Spleen (tissue), 11 donors: ENCODE results near the gene WAPL. TPM values are rescaled to one million over a fixed set of nuclear protein-coding genes. Genes with fewer than 3 reads are reported as not detected.
"Not testable (repeated sequence)": the region's sequence is repeated elsewhere in the genome, so short reads cannot be mapped to it uniquely, and the experiment has no call there.

ENCODE experiments used
- DNase-seq: peaks from one replicate; pipeline ENCODE4 v3.0.0-alpha.2; 2020
- H3K27ac ChIP-seq, 8 donors: fragments of 200-600 bp; sonication (generic) in 7 of 8; 1 replicate in 4 of 8; 2 replicates in 4 of 8; pipeline versions ENCODE4 v1.5.0 to v1.8.0; 2016 to 2021; ENCODE audit warnings: inconsistent platforms in 4 of 8, mild to moderate bottlenecking in 4 of 8, moderate library complexity in 1 of 8
- H3K27me3 ChIP-seq, 7 donors: fragments of 200-600 bp; sonication (generic) in 6 of 7; replicated peaks in 1 of 7; 1 replicate in 4 of 7; 2 replicates in 3 of 7; pipeline versions ENCODE4 v1.5.0 to v1.8.0; 2016 to 2021; ENCODE audit warnings: inconsistent platforms in 3 of 7, mild to moderate bottlenecking in 1 of 7
- H3K36me3 ChIP-seq, 6 donors: fragments of 200-600 bp; sonication (generic) in 5 of 6; 1 replicate in 4 of 6; 2 replicates in 2 of 6; pipeline versions ENCODE4 v1.5.0 to v1.8.0; 2016 to 2021; ENCODE audit warnings: inconsistent platforms in 2 of 6
- H3K4me1 ChIP-seq, 6 donors: fragments of 200-600 bp; sonication (generic) in 5 of 6; 1 replicate in 3 of 6; 2 replicates in 3 of 6; pipeline versions ENCODE4 v1.5.0 to v1.8.0; 2016 to 2021; ENCODE audit warnings: inconsistent platforms in 3 of 6
- H3K4me3 ChIP-seq, 8 donors: fragments of 200-600 bp; sonication (generic) in 7 of 8; 1 replicate in 4 of 8; 2 replicates in 4 of 8; pipeline versions ENCODE4 v1.5.0 to v1.8.0; 2016 to 2021; ENCODE audit warnings: inconsistent platforms in 4 of 8, mild to moderate bottlenecking in 4 of 8, moderate library complexity in 2 of 8
- H3K9me3 ChIP-seq, 8 donors: fragments of 200-600 bp; sonication (generic) in 7 of 8; 1 replicate in 4 of 8; 2 replicates in 4 of 8; pipeline versions ENCODE4 v1.5.0 to v1.8.0; 2016 to 2021; ENCODE audit warnings: inconsistent platforms in 4 of 8
- POLR2A ChIP-seq, 3 donors: fragments of 450-650 bp; IDR thresholded peaks; one replicate each; pipeline ENCODE4 v1.5.1; 2017; ENCODE audit warnings: antibody characterized with exemption in 3 of 3, mild to moderate bottlenecking in 1 of 3
- POLR2AphosphoS5 ChIP-seq, 3 donors: sonication (generic); formaldehyde crosslinking; IDR thresholded peaks; one replicate each; pipeline ENCODE4 v1.5.1; 2017; ENCODE audit warnings: antibody characterized with exemption in 3 of 3
- WGBS, 5 donors: extraction: QIAGEN DNeasy Blood & Tissue Kit in 3 of 5; methylation state at CpG; one replicate each; pipeline versions ENCODE4 v1.1.5 to v1.1.7; 2013 to 2018; 5-methylcytosine and 5-hydroxymethylcytosine counted together
- intact Hi-C: fragments of 100-400 bp; cut with DNase I; formaldehyde crosslinking; loops from one replicate; pipeline ENCODE4 v1.15.0; 2023; ENCODE audit warnings: low total_unique reads
- polyA plus RNA-seq, 3 donors: library from polyadenylated mRNA; stranded (reverse); fragments of 200-250 nt; gene quantifications; one replicate each; pipeline ENCODE4 v1.2.1, GENCODE V29; 2013
- total RNA-seq, 7 donors: library from RNA; depleted of rRNA in 3 of 7; stranded (reverse); fragments of >200 nt in 3 of 7; fragmentation: NEBNext Ultra II Directional in 4 of 7; extraction: Animal tissue kit (Norgen Biotek cat#: 25700) in 4 of 7; gene quantifications; one replicate each; pipeline versions ENCODE4 v1.1.0 to v1.2.1, GENCODE V29; 2016 to 2021
- TF ChIP-seq, protein P1 (sequence below), 11 experiments: fragments of 200-600 bp in 7 of 11; fragments of 450-650 bp in 4 of 11; sonication (generic) in 4 of 11; IDR thresholded peaks in 8 of 11; conservative IDR thresholded peaks in 3 of 11; 1 replicate in 7 of 11; 2 replicates in 4 of 11; pipeline versions ENCODE4 v1.4.0 to v1.8.0; 2016 to 2021; ENCODE audit warnings: antibody characterized with exemption in 11 of 11, inconsistent platforms in 4 of 11, mild to moderate bottlenecking in 1 of 11
- donor health status: healthy with polysubstance abuse.
- donor health status: DM: no; HTN: no; CAD: no; lungs with moderate emphysema.
- donor health status: DM: no; HTN: no; CAD: no.
- donor health status: Bipolar disorder and iron deficiency.
- donor health status: healthy.
- donor health status: DM: no; HTN: no; CAD: no.
- donor health status: DM: yes; HTN: yes; CAD: no.

Gene WAPL
- total and polyA plus RNA-seq, 10 donors, result 13.6 to 59.1 (median 43.0) TPM

DNA sequence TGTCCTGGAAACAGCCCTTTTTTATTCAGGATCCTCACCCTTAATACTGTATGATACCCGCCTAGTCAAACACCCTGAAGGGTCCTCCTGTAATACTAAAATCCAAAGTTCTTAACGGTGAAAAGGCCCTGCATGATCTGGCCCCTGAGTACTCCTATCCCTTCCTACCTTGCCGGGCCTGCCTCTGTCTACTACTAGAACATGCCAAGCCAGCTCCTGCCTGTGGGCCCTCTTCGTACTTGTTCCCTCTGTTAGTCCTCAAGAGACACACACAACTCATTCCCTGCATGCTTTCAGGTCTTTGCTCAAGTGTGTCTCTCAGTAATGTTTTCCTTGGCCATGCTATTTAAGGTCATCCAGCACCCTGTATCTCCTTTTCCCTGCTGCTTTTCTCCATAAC, 5.0 kb upstream of the WAPL start:
- intact Hi-C loops, result no loop called here

DNA sequence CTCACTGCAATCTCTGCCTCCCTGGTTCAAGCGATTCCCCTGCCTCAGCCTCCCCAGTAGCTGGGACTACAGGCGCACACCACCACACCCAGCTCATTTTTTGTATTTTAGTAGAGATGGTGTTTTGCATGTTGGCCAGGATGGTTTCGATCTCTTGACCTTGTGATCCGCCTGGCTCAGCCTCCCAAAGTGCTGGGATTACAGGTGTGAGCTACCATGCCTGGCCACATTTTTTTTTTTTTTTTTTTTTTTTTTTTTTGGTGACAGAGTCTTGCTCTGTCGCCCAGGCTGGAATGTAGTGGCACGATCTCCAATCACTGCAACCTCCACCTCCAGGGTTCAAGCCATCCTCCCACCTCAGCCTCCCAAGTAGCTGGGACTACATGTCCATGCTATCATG, 4.1 kb upstream of the WAPL start:
- H3K27me3 ChIP-seq, H3K27ac ChIP-seq, DNase-seq, H3K36me3 ChIP-seq, H3K4me3 ChIP-seq, intact Hi-C loops, H3K9me3 ChIP-seq: not testable (repeated sequence)
- WGBS, 5 donors, result 94 to 100% (median 98%) methylated on average over 6 of the region's 6 CpGs
- H3K4me1 ChIP-seq, result peaks cover 9 to 24% (median 18%) of the 10 kb centered on the region in 6 donors

More for the DNA sequence above, 5.0 kb upstream of the WAPL start:
- no peak for TF ChIP-seq POLR2AphosphoS5 (IDR thresholded peaks at IDR 0.05)
- no peak for TF ChIP-seq POLR2A (IDR thresholded peaks at IDR 0.05)
- TF ChIP-seq, protein P1, sequence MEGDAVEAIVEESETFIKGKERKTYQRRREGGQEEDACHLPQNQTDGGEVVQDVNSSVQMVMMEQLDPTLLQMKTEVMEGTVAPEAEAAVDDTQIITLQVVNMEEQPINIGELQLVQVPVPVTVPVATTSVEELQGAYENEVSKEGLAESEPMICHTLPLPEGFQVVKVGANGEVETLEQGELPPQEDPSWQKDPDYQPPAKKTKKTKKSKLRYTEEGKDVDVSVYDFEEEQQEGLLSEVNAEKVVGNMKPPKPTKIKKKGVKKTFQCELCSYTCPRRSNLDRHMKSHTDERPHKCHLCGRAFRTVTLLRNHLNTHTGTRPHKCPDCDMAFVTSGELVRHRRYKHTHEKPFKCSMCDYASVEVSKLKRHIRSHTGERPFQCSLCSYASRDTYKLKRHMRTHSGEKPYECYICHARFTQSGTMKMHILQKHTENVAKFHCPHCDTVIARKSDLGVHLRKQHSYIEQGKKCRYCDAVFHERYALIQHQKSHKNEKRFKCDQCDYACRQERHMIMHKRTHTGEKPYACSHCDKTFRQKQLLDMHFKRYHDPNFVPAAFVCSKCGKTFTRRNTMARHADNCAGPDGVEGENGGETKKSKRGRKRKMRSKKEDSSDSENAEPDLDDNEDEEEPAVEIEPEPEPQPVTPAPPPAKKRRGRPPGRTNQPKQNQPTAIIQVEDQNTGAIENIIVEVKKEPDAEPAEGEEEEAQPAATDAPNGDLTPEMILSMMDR (IDR thresholded peaks at IDR 0.05 in 8 of 11, conservative IDR thresholded peaks at IDR 0.05 in 3 of 11), result no peak
- 91 to 96% (median 94%) methylated on average over 4 of the region's 4 CpGs for WGBS, 5 donors
- H3K4me3 ChIP-seq, result no peak overlapping the region
- no peaks in the 10 kb centered on the region for H3K9me3 ChIP-seq
- no peak overlapping the region for H3K27ac ChIP-seq
- no peaks in the 10 kb centered on the region for H3K27me3 ChIP-seq
- H3K36me3 ChIP-seq, result no peaks in the 10 kb centered on the region
- H3K4me1 ChIP-seq, result peaks cover 9 to 21% (median 18%) of the 10 kb centered on the region in 6 donors
- no peak for DNase-seq

DNA sequence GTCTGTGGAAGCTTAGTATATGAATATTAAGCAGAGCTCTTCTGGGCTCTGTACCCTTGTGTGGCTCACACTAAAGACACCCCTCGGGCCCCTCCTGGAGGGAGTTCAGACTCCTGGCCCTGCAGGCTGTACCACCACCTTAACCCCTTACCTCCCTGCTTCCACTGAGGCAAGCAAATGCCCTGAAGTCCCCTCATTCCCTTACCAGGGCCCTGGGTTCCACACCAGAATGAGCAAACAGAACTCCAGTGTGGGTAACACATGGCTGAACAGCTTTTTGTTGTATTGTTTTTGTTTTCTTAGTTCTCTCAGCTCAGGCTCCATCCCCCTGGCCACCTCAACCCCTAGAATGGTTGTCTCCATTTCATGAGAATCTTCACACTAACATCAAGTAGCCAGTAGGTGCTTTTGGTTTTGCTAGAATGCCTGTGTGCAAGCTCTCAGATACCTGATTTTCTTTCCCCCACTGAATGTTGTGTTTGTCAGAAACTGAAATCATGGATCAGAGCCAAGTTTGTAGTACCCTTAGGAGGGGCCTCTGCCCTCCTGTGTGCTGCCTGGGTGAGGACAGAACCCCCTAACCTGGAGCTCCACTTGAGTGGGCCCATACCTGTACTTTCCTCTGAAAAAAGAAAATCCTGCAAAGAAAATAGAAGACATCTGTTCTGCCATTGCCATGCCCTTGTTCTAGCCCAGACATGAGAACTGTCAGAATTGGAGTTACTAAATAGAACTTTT, 2.8 kb upstream of the WAPL start:
- intact Hi-C loops, result no loop called here
- DNase-seq, result no peak
- Histone ChIP-seq H3K27ac (no peak overlapping the region), H3K36me3 (no peaks in the 10 kb centered on the region), H3K4me1 (peaks cover 19 to 37% (median 30%) of the 10 kb centered on the region in 6 donors), H3K9me3 (no peaks in the 10 kb centered on the region), H3K4me3 (no peak overlapping the region), H3K27me3 (no peaks in the 10 kb centered on the region)
- WGBS, 5 donors, result 45 to 88% (median 63%) methylated on average over 1 of the region's 1 CpG
- TF ChIP-seq POLR2AphosphoS5 (IDR thresholded peaks at IDR 0.05), result no peak
- no peak for TF ChIP-seq POLR2A (IDR thresholded peaks at IDR 0.05)
- TF ChIP-seq, protein P1 (IDR thresholded peaks at IDR 0.05 in 8 of 11, conservative IDR thresholded peaks at IDR 0.05 in 3 of 11), result no peak

DNA sequence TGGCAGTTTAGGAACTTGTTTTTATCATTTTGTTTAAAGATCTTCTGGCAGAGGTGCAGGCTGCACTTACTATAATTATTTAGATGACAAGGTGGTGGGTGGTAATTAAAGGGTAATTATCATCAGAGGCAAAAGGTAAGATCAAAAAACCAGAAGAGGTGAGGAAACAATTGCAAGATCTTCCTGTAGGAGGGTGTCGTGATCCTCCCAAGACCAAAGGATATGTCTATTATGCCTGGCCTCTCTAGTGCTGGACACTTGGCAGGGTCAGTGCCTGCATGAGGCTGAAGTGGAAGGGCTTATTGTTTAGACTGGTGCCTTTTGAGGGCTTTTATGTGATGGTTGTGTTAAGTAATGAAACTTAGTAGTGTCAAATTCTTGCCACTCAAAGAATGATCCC, 1.8 kb upstream of the WAPL start:
- TF ChIP-seq, protein P1 (IDR thresholded peaks at IDR 0.05 in 8 of 11, conservative IDR thresholded peaks at IDR 0.05 in 3 of 11), result no peak
- no peak for TF ChIP-seq POLR2AphosphoS5 (IDR thresholded peaks at IDR 0.05)
- TF ChIP-seq POLR2A (IDR thresholded peaks at IDR 0.05), result no peak
- 35 to 54% (median 47%) methylated on average over 1 of the region's 1 CpG for WGBS, 5 donors
- no peaks in the 10 kb centered on the region for H3K27me3 ChIP-seq
- H3K27ac ChIP-seq, result no peak overlapping the region
- intact Hi-C loops, result no loop called here
- no peaks in the 10 kb centered on the region for H3K9me3 ChIP-seq
- no peak for DNase-seq
- no peak overlapping the region for H3K4me3 ChIP-seq
- peaks cover 0 to 4% (median 0%) of the 10 kb centered on the region in 6 donors for H3K36me3 ChIP-seq
- H3K4me1 ChIP-seq, result peaks cover 26 to 48% (median 41%) of the 10 kb centered on the region in 6 donors
